Skeletal muscle cell (primary cell): ENCODE results near the gene PTPRR.

Source experiments
- DNase-seq: peaks from one replicate; pipeline ENCODE4 v3.0.0-alpha.2; 2010; ENCODE audit warnings: low read depth
- H3K4me3 ChIP-seq: 2 replicates; pipeline ENCODE4 v1.5.1; 2011; ENCODE audit warnings: low read depth, mild to moderate bottlenecking, control low read depth, low read length, moderate library complexity

Gene PTPRR

DNA sequence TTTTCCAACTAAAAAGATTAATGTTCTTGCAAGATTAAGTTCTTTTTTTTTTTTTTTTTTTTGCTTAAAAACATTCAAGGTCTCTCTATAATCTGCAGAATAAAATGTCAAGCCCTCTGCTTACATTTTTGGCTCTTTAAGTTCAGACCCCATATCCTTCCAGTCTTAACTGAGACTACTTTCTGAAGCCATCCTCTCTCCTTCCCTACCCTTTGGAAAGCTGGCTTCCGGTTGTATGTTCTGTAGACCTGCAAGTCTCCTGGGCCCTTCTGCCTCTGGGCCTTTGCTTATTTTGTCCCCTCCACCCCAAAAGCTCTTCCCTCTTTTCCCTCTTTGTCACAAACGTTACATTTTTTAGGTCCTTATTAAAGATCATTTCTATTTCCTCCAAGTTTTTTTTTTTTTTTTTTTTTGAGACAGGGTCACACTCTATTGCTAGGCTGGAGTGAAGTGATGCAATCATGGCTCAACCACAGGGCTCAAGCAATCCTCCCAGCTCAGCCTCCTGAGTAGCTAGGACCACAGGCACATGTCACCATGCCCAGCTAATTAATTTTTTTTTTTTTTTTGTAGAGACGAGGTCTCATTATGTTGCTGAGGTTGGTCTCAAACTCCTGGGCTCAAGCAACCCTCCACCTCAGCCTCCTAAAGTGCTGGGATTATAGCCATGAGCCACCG is 329.9 kb downstream of the PTPRR start:
- DNase-seq, result no peak
- no peak overlapping the region for H3K4me3 ChIP-seq

DNA sequence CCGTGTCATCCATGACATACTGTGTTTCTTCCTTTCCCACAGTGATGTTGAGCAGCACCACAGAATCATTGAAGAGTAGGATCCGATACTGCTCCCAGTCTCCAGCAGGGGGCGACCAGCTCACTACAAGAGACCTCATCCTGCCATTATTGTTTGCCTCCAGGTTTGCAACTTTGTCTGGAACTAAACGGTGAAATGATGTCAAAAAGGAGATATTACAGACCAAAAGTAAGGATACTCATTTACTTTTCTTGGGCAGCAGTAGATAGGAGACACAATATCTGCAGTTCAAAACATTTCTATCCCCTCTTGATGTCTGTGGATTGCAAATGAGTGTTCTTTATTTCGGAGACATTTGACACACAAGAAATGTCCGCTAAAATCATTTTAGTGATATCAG is 330.5 kb downstream of the PTPRR start:
- peak; percentile 44 for DNase-seq
- H3K4me3 ChIP-seq, result no peak overlapping the region
